IgD-negative memory B cell (primary cell): ENCODE data around the gene DENND6B. TPM values are rescaled to one million over a fixed set of nuclear protein-coding genes. Genes with fewer than 3 reads are reported as not detected.
"Not testable (repeated sequence)": the region's sequence is repeated elsewhere in the genome, so short reads cannot be mapped to it uniquely, and the experiment has no call there.

Experiments
- H3K27ac Mint-ChIP-seq, 3 donors: one replicate each; pipeline ENCODE4 v1.8.0; 2020 to 2022; ENCODE audit warnings: mild to moderate bottlenecking in 3 of 3, mixed read lengths in 3 of 3, moderate library complexity in 1 of 3
- H3K27me3 Mint-ChIP-seq: one replicate; pipeline ENCODE4 v1.8.0; 2021; ENCODE audit warnings: mixed read lengths
- H3K36me3 Mint-ChIP-seq: one replicate; pipeline ENCODE4 v1.8.0; 2020; ENCODE audit warnings: mild to moderate bottlenecking, mixed read lengths
- H3K4me1 Mint-ChIP-seq, 3 donors: one replicate each; pipeline ENCODE4 v1.8.0; 2020 to 2022; ENCODE audit warnings: mixed read lengths in 3 of 3, mild to moderate bottlenecking in 1 of 3
- H3K4me3 Mint-ChIP-seq, 4 donors: one replicate each; pipeline ENCODE4 v1.8.0; 2020 to 2022; ENCODE audit warnings: mild to moderate bottlenecking in 4 of 4, mixed read lengths in 4 of 4, moderate library complexity in 3 of 4
- H3K9me3 Mint-ChIP-seq, 3 donors: one replicate each; pipeline ENCODE4 v1.8.0; 2020 to 2021; ENCODE audit warnings: mixed read lengths in 3 of 3, mild to moderate bottlenecking in 1 of 3
- polyA plus RNA-seq: library from polyadenylated mRNA; unstranded; fragments of 300-500 nt; fragmentation: Illumina TruSeq; gene quantifications from one replicate; pipeline ENCODE4 v1.2.3, GENCODE V29; 2021

Gene DENND6B
- polyA plus RNA-seq, 1 donor from 2014 or later, result 1.2 TPM

DNA sequence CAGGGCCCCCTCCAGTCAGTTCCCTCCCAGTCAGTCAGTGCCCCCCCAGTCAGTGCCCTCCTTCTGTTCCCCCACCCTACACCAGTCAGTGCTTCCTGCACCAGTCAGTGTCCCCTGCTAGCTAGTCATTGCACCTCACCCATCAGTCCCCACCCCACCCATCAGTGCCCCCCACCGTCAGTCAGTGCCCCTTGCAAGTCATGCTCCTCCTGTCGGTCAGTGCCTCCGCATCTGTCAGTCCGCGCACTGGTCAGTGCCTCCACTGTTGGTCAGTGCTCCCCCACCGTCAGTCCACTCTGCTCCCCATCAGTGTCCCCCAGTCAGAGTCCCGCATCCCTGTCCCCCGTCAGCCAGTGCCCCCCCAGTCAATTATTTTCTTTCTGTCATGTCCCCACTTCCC is 19.7 kb upstream of the DENND6B start:
- Mint-ChIP-seq H3K27me3 (no peaks in the 10 kb centered on the region), H3K36me3 (no peaks in the 10 kb centered on the region), H3K4me3 (no peak overlapping the region), H3K9me3 (no peaks in the 10 kb centered on the region), H3K4me1 (peaks cover 1 to 11% (median 3%) of the 10 kb centered on the region in 3 donors), H3K27ac (no peak overlapping the region)

DNA sequence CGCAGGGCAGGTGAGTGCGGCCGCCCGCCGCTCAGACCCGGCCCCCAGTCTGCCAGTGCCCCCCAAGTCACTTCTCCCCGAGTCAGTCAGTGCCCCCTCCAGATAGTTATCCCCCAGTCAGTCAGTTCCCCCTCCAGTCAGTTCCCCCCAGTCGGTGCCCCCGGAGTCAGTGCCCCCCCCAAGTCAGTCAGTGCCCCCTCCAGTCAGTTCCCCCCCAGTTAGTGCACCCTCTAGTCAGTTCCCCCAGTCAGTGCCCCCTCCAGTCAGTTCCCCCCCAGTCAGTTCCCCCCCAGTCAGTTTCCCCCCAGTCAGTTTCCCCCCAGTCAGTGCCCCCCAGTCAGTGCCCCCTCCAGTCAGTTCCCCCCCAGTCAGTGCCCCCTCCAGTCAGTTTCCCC is 16.7 kb upstream of the DENND6B start:
- peak overlapping the region in 2 of 4 donors; percentile 37 to 82 for H3K4me3 Mint-ChIP-seq
- H3K4me1 Mint-ChIP-seq, result peaks cover 1 to 11% (median 3%) of the 10 kb centered on the region in 3 donors
- no peak overlapping the region for H3K27ac Mint-ChIP-seq
- H3K9me3 Mint-ChIP-seq, result no peaks in the 10 kb centered on the region
- H3K27me3 Mint-ChIP-seq, result no peaks in the 10 kb centered on the region
- no peaks in the 10 kb centered on the region for H3K36me3 Mint-ChIP-seq

DNA sequence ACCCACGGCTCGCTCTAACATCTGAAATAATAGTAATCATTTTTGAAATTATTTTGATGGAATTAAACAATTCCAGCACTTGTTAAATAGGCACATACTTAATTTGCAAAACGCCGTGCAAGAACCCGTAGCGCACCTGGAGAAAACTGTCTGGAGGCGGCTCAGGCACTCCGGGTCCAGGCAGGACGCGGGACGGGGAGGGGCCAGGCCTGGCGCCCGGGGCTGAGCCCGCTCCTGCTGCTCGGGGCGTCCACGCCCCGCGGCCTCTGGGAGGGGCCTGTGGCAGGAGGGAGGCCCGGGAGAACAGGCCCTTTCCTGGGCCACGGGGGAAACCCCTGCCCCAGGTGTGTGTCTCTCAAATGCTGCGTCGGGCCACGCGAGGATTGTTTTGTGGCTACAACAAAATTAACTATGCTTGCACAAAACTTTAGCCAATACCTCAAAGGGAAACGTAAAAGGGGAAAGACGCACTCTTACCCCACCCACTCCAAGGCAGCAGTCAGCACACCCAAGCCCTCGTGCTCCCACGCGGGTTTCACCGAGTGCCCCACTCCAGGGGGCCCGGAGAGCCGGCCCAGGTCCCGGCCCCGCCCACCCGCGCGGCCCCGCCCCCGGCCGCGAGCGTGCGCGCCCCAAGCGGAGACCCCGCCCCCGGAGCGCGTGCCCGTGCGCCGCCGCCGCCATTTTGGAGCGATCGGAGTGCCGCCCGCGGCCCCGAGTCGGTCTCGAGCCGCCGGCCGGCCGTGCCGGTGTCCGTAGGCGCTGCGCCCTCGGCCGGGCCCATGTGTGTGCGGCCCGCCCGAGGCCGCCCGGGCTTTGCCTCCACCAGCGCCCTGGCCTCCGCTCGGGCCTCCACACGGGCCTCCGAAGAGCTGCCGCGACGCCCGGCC is 16.1 kb upstream of the DENND6B start, which contains the start of gene PPP6R2:
Gene PPP6R2 (plus strand): TSS at position 677 of the 890 bp plus-strand sequence. CDS start 50,582 bp downstream, outside the sequence.
- Mint-ChIP-seq H3K27ac (peak within 1 kb of the TSS; percentile 88 to 97 (median 90)), H3K27me3 (no peaks in the 10 kb centered on the region), H3K4me3 (peak within 1 kb of the TSS; percentile 81 to 95 (median 92)), H3K9me3 (no peaks in the 10 kb centered on the region), H3K4me1 (peaks cover 1 to 11% (median 3%) of the 10 kb centered on the region in 3 donors), H3K36me3 (no peaks in the 10 kb centered on the region)

DNA sequence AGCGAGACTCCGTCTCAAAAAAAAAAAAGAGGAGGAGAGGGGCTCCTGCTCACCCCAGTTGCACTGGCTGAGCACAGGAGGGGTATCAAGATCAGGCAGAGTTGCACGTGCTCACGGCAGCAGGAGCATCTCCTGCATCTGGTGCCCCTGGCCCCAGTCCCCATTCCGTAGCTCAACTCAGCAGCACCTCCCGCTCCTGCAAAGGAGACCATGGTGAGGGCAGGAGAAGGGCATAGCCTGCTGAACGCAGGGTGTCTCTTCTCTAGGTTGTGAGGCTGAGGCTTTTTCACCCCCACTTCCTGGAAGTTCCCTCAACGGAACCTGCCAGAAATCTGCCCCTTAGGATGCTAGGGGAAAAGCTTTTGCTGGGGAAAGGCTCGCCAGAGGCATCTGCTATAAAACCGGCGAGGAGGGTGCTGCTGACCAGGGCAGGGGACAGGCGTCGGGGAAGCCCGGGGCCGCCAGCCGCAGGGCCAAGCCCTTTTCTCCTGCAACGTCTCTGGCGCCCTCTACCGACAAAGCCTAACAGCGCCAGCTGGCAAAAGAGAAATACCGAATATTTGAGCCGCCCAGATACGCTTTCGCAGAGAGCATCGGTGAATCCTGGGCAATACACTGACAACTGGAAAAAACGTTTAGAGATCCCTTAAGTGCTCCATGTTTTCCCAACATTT is 15.3 kb upstream of the DENND6B start:
- Mint-ChIP-seq H3K9me3 (no peaks in the 10 kb centered on the region), H3K4me3 (peak overlapping the region; percentile 81 to 95 (median 92)), H3K4me1 (peaks cover 1 to 11% (median 3%) of the 10 kb centered on the region in 3 donors), H3K36me3 (no peaks in the 10 kb centered on the region), H3K27ac (peak overlapping the region; percentile 88 to 97 (median 90)), H3K27me3 (no peaks in the 10 kb centered on the region)

DNA sequence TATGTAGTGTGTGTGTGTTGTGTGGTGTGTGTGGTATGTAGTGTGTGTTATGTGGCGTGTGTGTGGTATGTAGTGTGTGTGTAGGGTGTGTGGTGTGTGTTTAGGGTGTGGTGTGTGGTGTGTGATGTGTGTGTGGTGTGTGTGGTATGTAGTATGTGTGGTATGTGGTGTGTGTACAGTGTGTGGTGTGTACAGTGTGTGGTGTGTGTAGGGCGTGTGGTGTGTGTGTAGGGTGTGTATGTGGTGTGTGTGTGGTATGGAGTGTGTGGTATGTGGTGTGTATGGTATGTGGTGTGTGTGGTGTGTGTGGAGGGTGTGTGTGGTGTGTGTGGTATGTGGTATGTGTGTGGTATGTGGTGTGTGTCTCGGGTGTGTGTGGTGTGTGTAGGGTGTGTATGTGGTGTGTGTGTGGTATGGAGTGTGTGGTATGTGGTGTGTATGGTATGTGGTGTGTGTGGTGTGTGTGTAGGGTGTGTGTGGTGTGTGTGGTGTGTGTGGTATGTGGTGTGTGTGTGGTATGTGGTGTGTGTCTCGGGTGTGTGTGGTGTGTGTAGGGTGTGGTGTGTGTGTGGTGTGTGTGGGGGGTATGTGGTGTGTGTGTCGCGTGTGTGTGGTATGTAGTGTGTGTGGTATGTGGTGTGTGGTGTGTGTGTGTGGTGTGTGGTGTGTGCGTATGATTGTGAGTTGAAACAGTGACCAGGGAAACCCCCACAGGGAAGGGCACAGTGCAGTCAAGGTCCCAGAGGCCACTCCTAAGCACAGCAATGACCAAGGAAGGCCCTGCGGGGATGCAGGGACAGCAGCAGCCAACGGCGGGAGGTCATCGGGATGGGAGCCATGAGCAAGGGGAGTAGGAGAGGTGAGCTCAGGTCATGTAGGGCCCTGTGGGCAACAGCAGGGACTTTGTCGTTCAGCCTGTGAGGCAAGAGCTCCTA is 13.4 kb upstream of the DENND6B start:
- Mint-ChIP-seq H3K9me3 (no peaks in the 10 kb centered on the region), H3K4me3 (no peak overlapping the region), H3K27me3 (no peaks in the 10 kb centered on the region), H3K27ac (no peak overlapping the region), H3K4me1 (peaks cover 1 to 11% (median 4%) of the 10 kb centered on the region in 3 donors), H3K36me3 (no peaks in the 10 kb centered on the region)

DNA sequence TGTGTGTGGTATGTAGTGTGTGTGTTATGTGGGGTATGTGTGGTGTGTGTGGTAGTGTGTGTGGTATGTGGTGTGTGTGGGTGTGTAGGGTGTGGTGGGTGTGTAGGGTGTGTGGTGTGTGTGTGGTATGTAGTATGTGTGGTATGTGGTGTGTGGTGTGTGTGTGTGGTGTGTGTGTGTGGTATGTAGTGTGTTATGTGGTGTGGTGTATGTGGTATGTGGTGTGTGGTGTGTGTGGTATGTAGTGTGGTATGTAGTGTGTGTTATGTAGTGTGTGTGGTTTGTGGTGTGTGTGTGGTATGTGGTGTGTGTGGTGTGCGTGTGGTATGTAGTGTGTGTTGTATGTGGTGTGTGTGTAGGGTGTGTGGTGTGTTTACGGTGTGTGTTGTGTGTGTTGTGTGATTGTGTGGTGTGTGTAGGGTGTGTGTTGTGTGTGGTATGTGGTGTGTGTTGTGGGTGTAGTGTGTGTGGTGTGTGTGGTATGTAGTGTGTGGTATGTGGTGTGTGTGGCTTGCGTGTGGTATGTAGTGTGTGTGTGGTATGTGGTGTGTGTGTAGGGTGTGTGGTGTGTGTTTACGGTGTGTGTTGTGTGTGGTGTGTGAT is 12.1 kb upstream of the DENND6B start:
- Mint-ChIP-seq H3K9me3 (peaks cover 0 to under 1% (median 0%) of the 10 kb centered on the region in 3 donors), H3K4me3 (no peak overlapping the region), H3K36me3 (no peaks in the 10 kb centered on the region), H3K27me3 (no peaks in the 10 kb centered on the region), H3K27ac (no peak overlapping the region), H3K4me1 (peaks cover 7 to 17% (median 14%) of the 10 kb centered on the region in 3 donors)

DNA sequence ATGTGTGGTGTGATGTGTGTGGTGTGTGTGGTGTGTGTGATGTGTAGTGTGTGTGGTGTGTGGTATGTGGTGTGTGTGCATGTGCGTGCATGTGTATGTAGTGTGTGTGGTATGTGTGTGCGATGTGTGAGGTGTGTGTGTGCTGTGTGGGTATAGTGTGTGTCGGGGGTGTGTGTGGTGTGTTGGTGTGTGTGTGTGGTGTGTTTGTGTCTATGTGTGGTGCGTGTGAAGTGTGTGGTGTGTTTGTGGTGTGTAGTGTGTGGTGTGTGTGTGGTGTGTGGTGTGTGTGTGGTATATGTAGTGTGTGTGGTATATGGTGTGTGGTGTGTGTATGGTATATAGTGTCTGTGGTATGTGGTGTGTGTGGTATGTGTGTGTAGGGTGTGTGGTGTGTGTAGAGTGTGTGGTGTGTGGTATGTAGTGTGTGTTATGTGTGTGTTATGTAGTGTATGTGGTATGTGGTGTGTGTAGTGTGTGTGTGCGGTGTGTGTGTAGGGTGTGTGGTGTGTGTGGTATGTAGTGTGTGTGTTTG is 11.3 kb upstream of the DENND6B start:
- H3K27me3 Mint-ChIP-seq, result no peaks in the 10 kb centered on the region
- H3K9me3 Mint-ChIP-seq, result peaks cover 0 to 1% (median 0%) of the 10 kb centered on the region in 3 donors
- no peak overlapping the region for H3K27ac Mint-ChIP-seq
- no peak overlapping the region for H3K4me3 Mint-ChIP-seq
- H3K4me1 Mint-ChIP-seq, result peaks cover 13 to 22% (median 18%) of the 10 kb centered on the region in 3 donors
- H3K36me3 Mint-ChIP-seq, result peaks cover under 1% of the 10 kb centered on the region

DNA sequence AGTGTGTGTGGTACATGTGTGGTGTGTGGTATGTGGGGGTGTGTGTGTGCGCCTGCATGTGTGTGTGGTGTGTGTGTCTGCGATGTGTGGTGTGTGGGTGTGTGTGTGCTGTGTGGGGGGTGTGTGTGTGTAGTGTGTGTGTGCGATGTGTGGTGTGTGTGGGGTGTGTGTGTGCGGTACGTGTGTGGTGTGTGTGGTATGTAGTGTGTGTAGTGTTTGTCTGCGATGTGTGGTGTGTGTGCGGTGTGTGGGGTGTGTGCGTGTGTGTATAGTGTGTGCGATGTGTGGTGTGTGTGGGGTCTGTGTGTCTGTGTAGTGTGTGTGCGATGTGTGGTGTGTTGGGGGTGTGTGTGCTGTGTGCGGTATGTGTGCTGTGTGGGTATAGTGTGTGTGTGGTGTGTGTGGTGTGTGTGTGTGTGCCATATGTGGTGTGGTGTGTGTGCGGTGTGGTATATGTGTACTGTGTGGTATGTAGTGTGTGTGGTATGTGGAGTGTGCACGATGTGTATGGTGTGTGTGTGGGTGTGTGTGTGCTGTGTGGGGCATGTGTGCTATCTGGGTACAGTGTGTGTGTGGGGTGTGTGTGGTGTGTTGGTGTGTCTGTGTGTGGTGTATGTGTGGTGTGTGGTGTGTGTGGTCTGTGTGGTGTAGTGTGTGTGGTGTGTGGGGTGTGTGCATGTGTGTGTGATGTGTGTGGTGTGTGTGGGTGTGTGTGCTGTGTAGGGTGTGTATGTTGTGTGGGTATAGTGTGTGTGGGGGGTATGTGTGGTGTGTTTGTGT is 10.6 kb upstream of the DENND6B start:
- H3K4me1 Mint-ChIP-seq, result peaks cover 14 to 18% (median 16%) of the 10 kb centered on the region in 3 donors
- H3K36me3 Mint-ChIP-seq, result peaks cover 1% of the 10 kb centered on the region
- peaks cover 0 to 1% (median 0%) of the 10 kb centered on the region in 3 donors for H3K9me3 Mint-ChIP-seq
- H3K27ac Mint-ChIP-seq, result no peak overlapping the region
- no peak overlapping the region for H3K4me3 Mint-ChIP-seq
- no peaks in the 10 kb centered on the region for H3K27me3 Mint-ChIP-seq

DNA sequence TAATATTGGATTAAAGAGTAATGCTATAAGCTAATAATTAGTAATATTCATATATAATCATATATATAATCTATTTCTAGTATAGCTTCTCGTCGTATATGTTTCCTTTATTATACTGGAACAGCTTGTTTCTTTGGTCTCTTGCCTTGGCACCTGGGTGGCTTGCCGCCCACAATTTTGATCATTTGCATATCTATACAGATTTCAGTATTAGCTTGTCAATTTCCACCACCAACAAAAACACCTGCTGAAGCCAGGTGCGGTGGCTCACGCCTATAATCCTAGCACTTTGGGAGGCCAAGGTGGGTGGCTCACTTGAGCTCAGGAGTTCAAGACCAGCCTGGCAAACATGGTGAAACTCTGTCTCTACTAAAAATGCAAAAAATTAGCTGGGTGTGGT is 7.6 kb upstream of the DENND6B start:
- H3K4me3 Mint-ChIP-seq, result peak overlapping the region in 3 of 4 donors; percentile 30 to 87 (median 85)
- not testable (repeated sequence) for H3K27me3 Mint-ChIP-seq

DNA sequence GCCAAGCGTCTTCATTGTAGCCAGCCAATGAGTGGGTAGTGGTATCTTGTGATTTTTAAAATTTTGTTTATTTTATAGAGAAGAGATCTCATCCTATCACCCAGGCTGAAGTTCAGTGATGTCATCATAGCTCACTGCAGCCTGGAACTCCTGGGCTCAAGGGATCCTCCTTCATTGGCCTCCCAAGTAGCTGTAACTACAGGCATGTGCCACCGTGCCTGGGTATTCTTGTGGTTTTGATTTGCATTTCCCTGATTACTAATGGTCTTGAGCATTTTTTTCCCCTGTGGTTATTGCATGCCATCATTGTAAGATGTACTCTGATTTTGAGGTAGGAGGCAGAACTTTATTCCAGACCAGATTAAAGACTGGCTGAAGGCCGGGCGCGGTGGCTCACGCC is 2.4 kb upstream of the DENND6B start:
- Mint-ChIP-seq H3K4me1 (peaks cover 20 to 26% (median 24%) of the 10 kb centered on the region in 3 donors), H3K9me3 (peaks cover 0 to 1% (median 0%) of the 10 kb centered on the region in 3 donors), H3K27me3 (peaks cover 8% of the 10 kb centered on the region), H3K27ac (peak overlapping the region; percentile 33 to 55 (median 53)), H3K4me3 (peak overlapping the region; percentile 8 to 89 (median 42)), H3K36me3 (peaks cover 6% of the 10 kb centered on the region)

More for the DNA sequence above, 7.6 kb upstream of the DENND6B start:
- H3K9me3 Mint-ChIP-seq, H3K36me3 Mint-ChIP-seq: not testable (repeated sequence)
- Mint-ChIP-seq H3K27ac (peak overlapping the region; percentile 76 to 95 (median 88)), H3K4me1 (peaks cover 19 to 21% (median 19%) of the 10 kb centered on the region in 3 donors)

DNA sequence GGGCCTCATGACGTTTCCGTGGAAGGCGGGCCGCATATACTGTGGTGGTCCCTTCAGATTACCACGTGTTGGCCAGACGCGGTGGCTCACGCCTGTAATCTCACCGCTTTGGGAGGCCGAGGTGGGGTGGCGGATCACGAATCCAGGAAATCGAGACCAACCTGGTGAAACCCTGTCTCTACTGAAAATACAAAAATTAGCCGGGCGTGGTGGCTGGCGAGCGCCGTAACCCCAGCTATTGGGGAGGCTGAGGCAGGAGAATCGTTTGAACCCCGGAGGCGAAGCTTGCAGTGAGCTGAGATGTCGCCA is 853 bp upstream of the DENND6B start:
- Mint-ChIP-seq H3K9me3 (no peaks in the 10 kb centered on the region), H3K4me3 (peak overlapping the region; percentile 85 to 94 (median 90)), H3K27ac (peak overlapping the region in 2 of 3 donors; percentile 31 to 80), H3K36me3 (peaks cover 4% of the 10 kb centered on the region), H3K4me1 (peaks cover 12 to 19% (median 19%) of the 10 kb centered on the region in 3 donors), H3K27me3 (peaks cover 8% of the 10 kb centered on the region)

DNA sequence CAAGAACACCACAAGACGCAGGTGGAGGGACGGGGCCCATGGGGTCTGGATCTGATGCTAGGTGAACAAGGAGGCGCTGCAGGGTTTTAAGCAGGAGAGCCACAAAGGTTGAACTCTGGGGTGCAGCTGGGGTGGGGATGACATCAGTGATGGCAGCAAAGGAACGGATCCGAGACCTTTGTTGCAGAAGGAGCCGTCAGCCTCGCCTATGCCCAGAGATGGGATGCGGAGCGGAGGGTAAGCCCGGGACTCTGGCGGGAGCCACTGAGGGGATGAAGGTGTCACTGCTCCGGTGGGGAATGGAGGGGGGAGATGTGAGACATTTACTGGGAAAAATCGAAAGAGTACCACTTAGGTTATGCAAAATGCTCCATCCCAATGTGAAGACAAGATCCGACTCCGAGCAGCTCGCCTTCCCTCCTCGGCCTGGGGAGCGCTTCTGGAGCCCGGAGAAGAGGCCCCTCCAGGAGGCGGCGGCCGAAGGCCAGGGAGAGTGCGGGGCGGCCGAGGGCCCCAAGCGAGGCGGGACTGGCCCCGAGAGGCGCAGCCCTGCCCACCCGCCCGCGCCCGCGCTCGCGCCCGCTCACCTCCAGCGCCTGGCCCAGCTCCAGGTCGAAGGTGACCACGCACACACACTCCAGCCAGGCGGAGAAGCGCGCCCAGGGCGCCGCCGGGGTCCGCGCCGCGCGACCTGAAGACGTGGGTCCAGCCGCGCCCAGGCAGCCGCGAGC is 422 bp downstream of the DENND6B start:
- no peaks in the 10 kb centered on the region for H3K9me3 Mint-ChIP-seq
- peaks cover 12 to 19% (median 19%) of the 10 kb centered on the region in 3 donors for H3K4me1 Mint-ChIP-seq
- H3K27me3 Mint-ChIP-seq, result peaks cover 8% of the 10 kb centered on the region
- H3K4me3 Mint-ChIP-seq, result peak overlapping the region; percentile 74 to 90 (median 83)
- peaks cover 4% of the 10 kb centered on the region for H3K36me3 Mint-ChIP-seq
- H3K27ac Mint-ChIP-seq, result peak overlapping the region in 1 of 3 donors; percentile 22
